ENCODE data around the gene SSR3. TPM values are rescaled to one million over a fixed set of nuclear protein-coding genes. Genes with fewer than 3 reads are reported as not detected.

SSR3 gene
- total and polyA plus RNA-seq, 2 of the 8 experiments (the other 6 are each of a cell fraction or from before 2014, with no cell fraction given) = 92.7 to 208 TPM

- Histone ChIP-seq H3K56ac (replicated peaks; ENCODE audit: insufficient read length, low read depth, low read length) (no peak overlapping the region), H3K18ac (ENCODE audit: extremely low read depth, low read length) (no peak overlapping the region), H2BK120ac (replicated peaks; ENCODE audit: low read depth, low read length) (no peak overlapping the region), H2AFZ (ENCODE audit: low read length) (no peak overlapping the region), H3K4ac (replicated peaks; ENCODE audit: insufficient read length, low read depth, low read length) (no peak overlapping the region), H2BK20ac (ENCODE audit: low read length) (no peak overlapping the region), H4K20me1 (replicated peaks in 1 of 2; ENCODE audit: control insufficient read depth in 1 of 2, insufficient read depth in 2 of 2, low read length in 2 of 2) (no peaks in the 10 kb centered on the region), H3K9ac (replicated peaks in 1 of 4; ENCODE audit: extremely low read depth in 1 of 4, low read depth in 3 of 4, low read length in 3 of 4) (no peak overlapping the region), H4K91ac (replicated peaks; ENCODE audit: insufficient read length, low read length) (no peak overlapping the region), H2BK15ac (ENCODE audit: low read length) (no peak overlapping the region), H3K79me2 (ENCODE audit: control insufficient read depth in 1 of 2, insufficient read depth in 2 of 2, low read length in 2 of 2) (peaks cover 4 to 6% of the 10 kb centered on the region in 2 experiments), H3K27ac (ENCODE audit: low read depth, low read length) (no peak overlapping the region), H2AK5ac (ENCODE audit: low read depth, low read length) (no peak overlapping the region), H3K36me3 (ENCODE audit: control insufficient read depth in 2 of 4, insufficient read depth in 4 of 4, low read length in 3 of 4) (no peaks in the 10 kb centered on the region), H3K23me2 (ENCODE audit: low read depth, low read length) (no peaks in the 10 kb centered on the region), H3K27me3 (replicated peaks in 1 of 4; ENCODE audit: control insufficient read depth in 3 of 4, extremely low read depth in 1 of 4, insufficient read depth in 3 of 4, low read length in 3 of 4) (no peaks in the 10 kb centered on the region), H4K8ac (ENCODE audit: extremely low read depth, insufficient read depth, low read length) (no peak overlapping the region), H4K5ac (ENCODE audit: insufficient read length, low read depth, low read length) (no peak overlapping the region), H3K14ac (ENCODE audit: insufficient read length) (no peak overlapping the region), H3K23ac (ENCODE audit: insufficient read length) (no peak overlapping the region), H3K4me3 (ENCODE audit: extremely low read depth in 1 of 4, insufficient read depth in 2 of 4, low read depth in 3 of 4, low read length in 4 of 4) (no peak overlapping the region), H3K4me2 (ENCODE audit: insufficient read depth in 1 of 2, low read depth in 2 of 2, low read length in 2 of 2) (no peak overlapping the region), H2BK12ac (ENCODE audit: low read depth, low read length) (no peak overlapping the region), H3K79me1 (ENCODE audit: low read depth, low read length) (no peaks in the 10 kb centered on the region), H3K9me3 (ENCODE audit: insufficient read depth in 2 of 2, low read depth in 1 of 2, low read length in 1 of 2) (no peaks in the 10 kb centered on the region), H2BK5ac (ENCODE audit: low read depth, low read length) (no peak overlapping the region), H3K4me1 (replicated peaks in 1 of 4; ENCODE audit: control insufficient read depth in 3 of 4, insufficient read depth in 4 of 4, low read length in 3 of 4) (no peaks in the 10 kb centered on the region)
- DNase-seq (ENCODE audit: low read depth in 1 of 2, low spot score in 2 of 2) (no peak), FAIRE-seq (no peak)
- CTCF ChIA-PET (ENCODE audit: partially characterized antibody) = no interaction called here
- WGBS, 2 experiments (ENCODE audit: extremely low coverage in 1 of 2, insufficient coverage in 1 of 2, insufficient read length in 1 of 2, insufficient replicate concordance in 2 of 2, low coverage in 1 of 2, low lambda C conversion rate in 2 of 2, missing lambda C conversion rate in 1 of 2) = 95% methylated on average over 1 of the region's 1 CpG; no CpG with 5 or more reads in 1 of the 2 experiments
- no peak for TF ChIP-seq RNF2 (IDR thresholded peaks at IDR 0.05; ENCODE audit: borderline replicate concordance, low read depth, low read length, missing control alignments, poor library complexity, severe bottlenecking)
- TF ChIP-seq CHD1 (IDR thresholded peaks at IDR 0.05; ENCODE audit: low read depth, low read length) = no peak
- no peak for TF ChIP-seq USF2 (IDR thresholded peaks at IDR 0.05; ENCODE audit: low read length)
- TF ChIP-seq EZH2 (IDR thresholded peaks at IDR 0.05; ENCODE audit: low read depth, low read length, severe bottlenecking) = no peak
- no peak for TF ChIP-seq RAD21 (IDR thresholded peaks at IDR 0.05 in 1 of 2, conservative IDR thresholded peaks at IDR 0.05 in 1 of 2; ENCODE audit: low read depth in 2 of 2, low read length in 2 of 2)
- TF ChIP-seq NANOG (IDR thresholded peaks at IDR 0.05; ENCODE audit: insufficient read depth, low read depth, low read length, poor library complexity, severe bottlenecking) = no peak
- POLR2A ChIA-PET (ENCODE audit: partially characterized antibody) = no interaction called here
Measured at GRCh38 chr3:156559321-156559720, 4.4 kb upstream of the SSR3 start.
